Activated T-helper 1 cell treated with anti-CD3 and anti-CD28 coated beads, Interleukin-2, amount 50 U/mL, for 16 hours (primary cell): ENCODE results near the gene TNFAIP3.

Experiments
- DNase-seq, 2 donors: peaks; one replicate each; pipeline ENCODE4 v3.0.0-alpha.2; 2020; ENCODE audit warnings: low read depth in 1 of 2, low spot score in 1 of 2

Gene TNFAIP3

GRCh38 chr6:137862419-137863090 is 4.5 kb upstream of the TNFAIP3 start:
- no peak for DNase-seq

DNA sequence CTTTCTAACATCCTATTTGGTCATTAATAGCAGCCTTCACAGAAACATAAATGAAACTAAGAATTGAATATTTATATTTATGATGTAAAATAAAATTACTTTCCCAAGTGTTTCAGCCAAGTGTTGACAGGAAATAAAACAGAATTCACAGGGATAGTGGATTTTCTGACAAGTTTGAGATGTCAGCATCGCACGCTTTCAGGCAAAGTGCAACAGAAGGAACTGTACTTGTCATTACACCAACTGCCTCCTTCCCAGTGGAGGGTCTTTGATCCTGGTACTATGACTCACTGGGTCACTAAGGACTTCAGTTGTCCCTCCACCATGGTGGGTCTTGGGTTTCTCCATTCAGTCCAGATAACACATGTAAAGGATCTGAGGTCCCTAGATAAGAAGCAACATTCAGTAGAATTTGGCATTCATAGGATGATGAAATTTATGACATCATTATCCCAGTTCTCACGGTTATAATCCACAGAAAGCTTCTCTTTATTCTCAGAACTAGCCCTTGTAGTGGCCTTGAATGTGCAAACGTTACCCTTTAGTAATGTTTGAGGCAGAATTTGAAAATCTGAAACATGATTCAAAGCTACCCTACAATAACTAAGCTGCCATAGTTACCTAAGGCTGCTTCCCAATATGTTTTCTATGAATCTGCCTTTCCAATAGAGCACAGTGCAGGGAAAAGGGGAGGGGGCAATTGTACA is 3.8 kb upstream of the TNFAIP3 start:
- no peak for DNase-seq

GRCh38 chr6:137864812-137865508 is 2.1 kb upstream of the TNFAIP3 start:
- DNase-seq, result no peak

DNA sequence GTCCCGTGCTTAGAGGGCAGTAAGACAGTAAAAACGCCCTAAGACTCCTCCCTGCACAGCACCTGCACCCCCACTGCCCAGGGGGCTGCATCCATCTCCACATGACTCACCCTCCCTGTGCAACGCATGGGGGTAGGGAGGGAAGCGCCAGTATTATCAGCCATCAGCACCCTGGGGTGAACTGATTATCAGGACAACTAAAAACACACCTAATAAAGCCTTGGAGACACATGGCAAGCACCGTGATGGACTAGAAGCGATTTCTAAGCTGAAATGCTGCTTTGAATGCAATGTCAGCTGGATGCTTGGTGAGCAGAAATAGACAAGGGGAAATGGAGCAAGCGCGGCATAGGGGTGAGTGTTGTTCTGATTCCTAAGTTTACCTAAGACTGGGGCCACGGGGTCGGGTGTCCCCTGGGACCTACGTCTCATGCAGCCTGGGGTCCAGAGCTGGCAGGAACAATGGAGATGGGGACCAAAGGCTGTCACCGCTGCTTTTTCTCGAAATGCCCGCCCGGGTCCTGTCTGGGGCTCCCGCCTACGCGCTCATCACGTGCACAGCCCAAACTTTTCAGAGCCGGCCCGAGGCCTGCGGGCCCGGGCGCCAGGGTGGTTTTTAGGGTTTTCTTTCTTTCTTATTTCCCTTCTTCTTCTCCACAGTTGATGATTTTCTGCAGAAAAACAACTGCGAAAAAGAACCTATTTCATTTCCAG is 702 bp upstream of the TNFAIP3 start:
- DNase-seq, result no peak

DNA sequence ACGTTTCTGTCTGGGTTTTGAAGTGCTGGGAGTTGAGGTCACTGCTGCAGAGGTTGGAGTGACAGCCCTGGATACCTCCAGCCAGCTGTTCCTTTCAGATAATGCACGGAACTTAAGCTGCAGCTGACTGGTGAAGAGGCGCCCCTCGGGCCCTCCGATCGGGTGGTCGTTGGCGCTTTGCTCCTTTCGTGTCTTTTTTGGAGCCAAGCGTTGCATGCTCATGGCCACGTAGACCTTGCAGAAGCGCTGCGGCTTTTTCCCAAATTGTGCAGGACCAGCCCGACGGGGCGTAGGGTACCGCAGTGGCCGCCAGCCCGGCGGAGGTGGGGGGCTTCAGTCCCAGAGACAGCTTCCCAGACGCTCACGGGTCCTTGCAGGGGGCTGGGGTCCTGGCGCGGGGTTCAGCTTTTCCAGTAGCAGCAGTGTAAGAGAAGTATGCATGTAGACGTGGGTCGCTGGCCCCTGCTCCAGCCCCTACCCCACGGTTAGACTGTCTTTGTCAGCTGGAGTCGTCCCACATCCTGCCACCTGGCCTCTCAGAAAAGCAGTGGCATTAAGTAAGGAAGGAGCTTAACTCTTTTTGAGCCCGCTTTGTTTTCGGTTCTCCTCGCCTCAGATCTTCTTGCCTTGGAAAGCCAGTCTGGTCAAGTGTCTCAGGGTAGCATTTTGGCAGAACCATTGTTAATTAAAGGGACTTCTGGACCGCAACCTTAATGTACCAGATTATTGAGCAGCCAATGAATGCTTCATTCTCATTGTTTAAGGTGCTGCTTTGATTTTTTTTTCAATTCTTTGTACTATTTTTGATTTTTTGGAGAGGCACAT is 838 bp downstream of the TNFAIP3 start:
- peak in 1 of 2 donors; percentile 27 for DNase-seq

DNA sequence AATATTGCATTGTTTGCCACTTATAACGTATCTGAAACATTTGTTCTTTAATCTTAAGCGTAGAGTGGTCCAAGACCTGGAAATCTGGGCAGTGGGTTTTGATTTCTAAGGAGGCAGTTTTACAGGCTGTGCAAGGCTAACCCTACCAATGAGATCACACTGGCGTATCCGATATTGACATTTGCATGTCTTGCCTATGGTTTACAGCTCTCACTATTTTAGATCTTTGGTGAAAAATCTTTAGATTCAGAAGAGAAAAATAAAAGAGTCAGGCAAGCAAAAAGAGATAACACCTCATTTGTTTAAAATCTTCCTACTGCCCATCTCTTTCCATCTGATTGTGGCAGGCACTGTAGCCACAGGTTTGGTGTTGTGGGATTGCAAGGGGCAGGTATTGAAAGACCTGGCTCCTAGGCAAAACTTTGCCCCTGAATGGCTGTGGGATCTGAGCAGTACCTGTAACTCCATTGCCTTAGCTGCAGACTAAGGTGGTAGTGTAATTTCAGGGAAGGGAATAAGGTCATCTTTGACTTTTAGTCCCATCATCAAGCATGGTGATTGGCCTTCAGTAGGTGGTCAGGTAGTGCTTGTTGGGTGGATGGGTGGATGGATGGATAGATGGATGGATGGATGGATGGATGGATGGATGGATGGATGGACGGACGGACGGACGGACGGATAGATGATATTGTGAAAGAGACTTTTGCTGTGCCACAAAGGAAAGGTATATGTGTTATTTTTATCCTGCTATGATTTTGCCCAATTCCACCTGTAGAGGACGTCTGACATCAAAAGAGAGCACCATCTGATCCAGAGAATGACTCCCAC is 1.9 kb downstream of the TNFAIP3 start:
- DNase-seq, result no peak

- no peak for DNase-seq
These were observed 2.7 kb downstream of the TNFAIP3 start for GRCh38 chr6:137869549-137870307.

DNA sequence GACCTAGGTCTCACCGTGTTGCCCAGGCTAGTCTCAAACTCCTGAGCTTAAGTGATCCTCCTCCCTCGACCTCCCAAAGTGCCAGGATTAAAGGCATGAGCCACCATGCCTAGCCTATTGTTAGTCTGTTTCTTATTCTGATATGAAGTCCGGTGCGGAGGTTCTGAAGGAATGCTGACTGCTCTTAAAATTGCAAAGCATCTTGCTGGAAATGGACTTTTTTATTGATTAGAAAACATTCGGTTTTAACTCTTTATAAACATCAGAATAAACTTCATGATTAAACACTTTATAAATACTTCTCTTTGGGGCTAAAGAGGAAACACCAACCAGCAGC is 3.2 kb downstream of the TNFAIP3 start:
- DNase-seq, result no peak

DNA sequence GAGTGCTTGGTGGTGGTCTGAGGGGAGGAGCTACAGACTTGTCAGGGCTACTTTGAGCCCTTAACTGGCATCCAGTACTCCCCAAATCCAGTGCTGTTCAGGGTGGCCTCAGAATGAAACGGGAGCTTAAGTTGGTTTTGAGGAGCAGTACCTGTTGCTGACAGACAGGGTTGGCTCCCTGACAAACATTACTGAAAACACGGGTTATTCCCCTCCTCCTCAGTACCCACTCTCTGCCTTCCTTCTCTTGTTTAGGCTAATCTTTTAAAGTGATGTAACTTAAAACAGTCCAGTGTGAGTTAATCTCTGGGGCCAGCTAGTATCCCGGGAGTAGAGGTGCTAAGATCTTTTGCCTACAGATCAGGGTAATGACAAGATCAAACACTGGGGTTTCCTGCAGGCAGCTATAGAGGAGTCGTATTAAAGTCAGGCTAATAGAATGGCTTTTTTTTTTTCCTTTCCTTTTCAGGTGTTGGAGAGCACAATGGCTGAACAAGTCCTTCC is 3.7 kb downstream of the TNFAIP3 start:
- no peak for DNase-seq

GRCh38 chr6:137871291-137871690 is 4.2 kb downstream of the TNFAIP3 start:
- DNase-seq, result no peak

- DNase-seq, result no peak
These were observed 4.9 kb downstream of the TNFAIP3 start for GRCh38 chr6:137871831-137872454.

DNA sequence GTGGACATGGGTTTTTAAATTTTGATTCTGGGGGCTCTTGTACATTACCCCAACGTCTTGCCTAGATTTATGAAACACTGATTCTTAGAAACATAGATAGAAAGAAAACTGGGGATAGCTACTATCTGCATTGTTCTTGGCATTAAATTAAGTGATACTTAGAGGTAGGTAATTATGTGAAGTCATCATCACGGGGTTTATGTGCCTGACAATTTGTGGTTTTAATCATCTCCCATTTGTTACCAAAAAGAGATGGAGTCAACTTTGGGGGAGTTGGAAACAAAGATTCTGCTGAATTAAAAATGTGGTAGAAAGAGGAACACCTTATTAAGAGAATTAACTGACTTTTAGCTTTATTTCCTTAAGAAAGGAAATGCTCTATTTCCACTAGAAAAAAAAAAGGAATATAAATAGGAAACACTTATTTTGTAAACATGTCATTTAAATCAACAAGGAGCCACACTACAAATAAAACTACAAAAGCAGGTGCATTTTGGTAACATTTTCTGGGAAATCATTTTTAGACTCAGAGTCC is 5.6 kb downstream of the TNFAIP3 start:
- no peak for DNase-seq

DNA sequence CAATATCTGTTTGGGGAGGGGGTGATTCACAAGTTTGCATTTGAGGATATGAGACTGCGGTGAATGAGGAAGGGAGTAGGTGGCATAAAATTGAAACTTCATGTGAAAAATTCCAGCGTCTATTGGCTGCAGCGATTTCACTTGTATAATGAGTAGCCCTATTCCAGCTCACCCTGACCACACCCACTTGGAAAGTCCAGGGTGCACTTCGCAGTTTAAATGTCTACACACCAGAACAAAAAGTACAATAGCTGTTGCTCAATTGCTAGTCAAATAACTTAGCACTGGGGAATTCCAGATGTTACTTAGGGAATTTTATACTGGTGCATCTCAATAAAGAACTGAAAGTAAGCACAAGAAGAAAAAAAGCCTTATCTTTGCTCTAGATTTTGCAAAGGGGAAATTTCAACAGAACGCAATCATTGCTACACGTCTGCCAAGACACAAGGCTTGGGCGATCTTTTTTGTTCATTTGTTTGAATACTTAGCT is 6.3 kb downstream of the TNFAIP3 start:
- DNase-seq, result peak in 1 of 2 donors; percentile 69

- DNase-seq, result no peak
These were observed 7.4 kb downstream of the TNFAIP3 start for GRCh38 chr6:137874204-137875057.

- DNase-seq, result no peak
These were observed 8.0 kb downstream of the TNFAIP3 start for GRCh38 chr6:137875058-137875520.

GRCh38 chr6:137875606-137876005 is 8.5 kb downstream of the TNFAIP3 start:
- no peak for DNase-seq

DNA sequence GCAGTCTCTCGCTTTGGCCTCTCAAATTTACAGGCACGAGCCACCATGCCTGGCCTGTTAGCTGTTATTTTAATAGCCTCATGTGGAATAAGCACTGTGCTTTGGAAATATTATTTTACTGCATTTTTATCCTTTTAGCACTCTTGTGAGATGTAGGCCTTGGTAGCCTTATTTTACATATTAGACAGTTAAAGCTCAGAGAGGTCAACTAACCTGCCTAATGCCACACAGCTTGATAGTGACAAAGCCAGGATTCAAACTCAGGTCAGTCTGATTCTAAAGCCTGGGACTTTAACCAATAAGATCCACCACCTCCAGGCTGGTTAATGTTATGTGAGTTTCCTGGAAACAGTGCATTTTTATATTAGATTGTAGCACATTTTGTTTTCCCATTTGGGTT is 9.5 kb downstream of the TNFAIP3 start:
- DNase-seq, result no peak
